Fibroblast of pulmonary artery (primary cell): Measurements from ENCODE around the gene AOPEP.
"Not testable (repeated sequence)": the region's sequence is repeated elsewhere in the genome, so short reads cannot be mapped to it uniquely, and the experiment has no call there.

ENCODE experiments used
- DNase-seq: peaks from one replicate; pipeline ENCODE4 v3.0.0-alpha.2; 2010; ENCODE audit warnings: low read depth
- H3K4me3 ChIP-seq: replicated peaks from 2 replicates; pipeline ENCODE4 v1.5.1; 2011; ENCODE audit warnings: low read depth, mild to moderate bottlenecking, control low read depth, low read length, moderate library complexity
- TF ChIP-seq, protein P1 (sequence below): IDR thresholded peaks from 2 replicates; pipeline ENCODE4 v1.5.1; 2011; ENCODE audit warnings: mild to moderate bottlenecking, control low read depth, low read length, inconsistent platforms; ENCODE audit errors: missing control alignments

Gene AOPEP

DNA sequence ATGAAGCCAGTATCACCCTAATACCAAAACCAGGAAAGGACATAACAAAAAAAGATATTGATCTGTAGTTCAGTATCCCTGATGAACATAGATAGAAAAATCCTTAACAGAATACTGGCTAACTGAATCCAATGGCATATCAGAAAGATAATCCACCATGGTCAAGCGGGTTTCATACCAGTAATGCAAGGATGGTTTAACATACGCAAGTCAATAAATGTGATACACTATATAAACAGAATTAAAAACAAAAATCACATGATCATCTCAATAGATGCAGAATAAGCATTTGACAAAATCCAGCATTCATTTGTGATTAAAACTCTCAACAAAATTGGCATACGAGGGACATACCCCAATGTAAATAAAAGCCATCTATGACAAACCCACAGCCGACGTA lies 110.9 kb downstream of the AOPEP start:
- no peak for DNase-seq
- TF ChIP-seq, protein P1, sequence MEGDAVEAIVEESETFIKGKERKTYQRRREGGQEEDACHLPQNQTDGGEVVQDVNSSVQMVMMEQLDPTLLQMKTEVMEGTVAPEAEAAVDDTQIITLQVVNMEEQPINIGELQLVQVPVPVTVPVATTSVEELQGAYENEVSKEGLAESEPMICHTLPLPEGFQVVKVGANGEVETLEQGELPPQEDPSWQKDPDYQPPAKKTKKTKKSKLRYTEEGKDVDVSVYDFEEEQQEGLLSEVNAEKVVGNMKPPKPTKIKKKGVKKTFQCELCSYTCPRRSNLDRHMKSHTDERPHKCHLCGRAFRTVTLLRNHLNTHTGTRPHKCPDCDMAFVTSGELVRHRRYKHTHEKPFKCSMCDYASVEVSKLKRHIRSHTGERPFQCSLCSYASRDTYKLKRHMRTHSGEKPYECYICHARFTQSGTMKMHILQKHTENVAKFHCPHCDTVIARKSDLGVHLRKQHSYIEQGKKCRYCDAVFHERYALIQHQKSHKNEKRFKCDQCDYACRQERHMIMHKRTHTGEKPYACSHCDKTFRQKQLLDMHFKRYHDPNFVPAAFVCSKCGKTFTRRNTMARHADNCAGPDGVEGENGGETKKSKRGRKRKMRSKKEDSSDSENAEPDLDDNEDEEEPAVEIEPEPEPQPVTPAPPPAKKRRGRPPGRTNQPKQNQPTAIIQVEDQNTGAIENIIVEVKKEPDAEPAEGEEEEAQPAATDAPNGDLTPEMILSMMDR = no peak
- H3K4me3 ChIP-seq = no peak overlapping the region

DNA sequence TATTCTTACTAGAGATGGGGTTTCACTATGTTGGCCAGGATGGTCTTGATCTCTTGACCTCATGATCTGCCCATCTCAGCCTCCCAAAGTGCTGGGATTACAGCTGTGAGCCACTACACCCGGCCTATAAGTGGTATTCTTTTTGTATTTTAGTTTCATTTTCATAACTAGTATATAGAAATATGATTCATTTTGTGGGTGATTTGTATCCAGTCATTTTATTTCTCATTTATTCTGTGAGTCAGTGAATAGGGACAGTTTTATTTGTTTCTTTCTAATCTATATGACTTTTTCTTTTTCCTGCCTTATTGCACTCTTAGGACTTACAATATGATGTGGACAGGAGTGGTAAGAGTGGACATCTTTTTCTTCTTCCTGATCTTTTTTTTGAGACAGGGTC lies 112.9 kb downstream of the AOPEP start:
- TF ChIP-seq, protein P1 = no peak
- no peak for DNase-seq

DNA sequence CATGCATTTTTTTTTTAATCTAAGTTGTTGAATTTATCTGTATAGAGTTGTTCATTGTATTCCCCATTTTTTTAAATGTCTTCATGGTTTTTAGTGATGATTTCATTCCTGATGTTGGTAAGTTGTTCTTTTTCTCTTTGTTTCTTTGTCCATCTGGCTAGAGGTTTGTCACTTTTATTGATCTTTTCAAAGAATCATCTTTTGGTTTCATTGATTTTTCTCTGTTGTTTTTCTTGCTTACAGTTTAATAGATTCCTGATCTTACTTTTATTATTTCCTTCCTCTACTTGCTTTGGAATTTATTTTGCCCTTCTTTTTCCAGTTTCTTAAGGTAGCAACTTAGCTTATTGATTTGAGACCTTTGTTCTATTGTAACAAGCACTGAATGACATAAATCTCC lies 114.2 kb downstream of the AOPEP start:
- no peak overlapping the region for H3K4me3 ChIP-seq
- TF ChIP-seq, protein P1 = no peak
- DNase-seq = no peak

More for the DNA sequence above, 112.9 kb downstream of the AOPEP start:
- H3K4me3 ChIP-seq = no peak overlapping the region

DNA sequence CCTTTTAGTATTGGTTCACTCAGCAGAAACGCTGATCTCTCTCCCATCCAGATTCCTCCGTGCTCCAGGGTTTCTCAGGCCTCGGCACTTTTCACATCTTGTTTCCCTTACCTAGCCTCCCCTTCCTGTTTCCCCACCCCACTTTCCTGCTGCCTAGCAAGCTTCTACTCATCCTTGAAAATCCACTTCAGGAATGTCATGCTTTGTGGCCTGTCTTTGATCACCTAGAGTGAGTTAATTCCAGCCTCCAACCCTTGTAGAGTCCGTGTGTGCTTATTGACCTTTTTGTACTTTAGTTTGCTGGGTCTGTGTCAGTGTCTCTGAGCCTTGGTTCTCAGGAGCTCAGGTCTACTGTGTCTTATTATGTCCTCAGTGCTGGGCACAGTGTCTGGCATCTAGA lies 116.6 kb downstream of the AOPEP start:
- no peak overlapping the region for H3K4me3 ChIP-seq
- TF ChIP-seq, protein P1 = no peak
- DNase-seq = no peak

DNA sequence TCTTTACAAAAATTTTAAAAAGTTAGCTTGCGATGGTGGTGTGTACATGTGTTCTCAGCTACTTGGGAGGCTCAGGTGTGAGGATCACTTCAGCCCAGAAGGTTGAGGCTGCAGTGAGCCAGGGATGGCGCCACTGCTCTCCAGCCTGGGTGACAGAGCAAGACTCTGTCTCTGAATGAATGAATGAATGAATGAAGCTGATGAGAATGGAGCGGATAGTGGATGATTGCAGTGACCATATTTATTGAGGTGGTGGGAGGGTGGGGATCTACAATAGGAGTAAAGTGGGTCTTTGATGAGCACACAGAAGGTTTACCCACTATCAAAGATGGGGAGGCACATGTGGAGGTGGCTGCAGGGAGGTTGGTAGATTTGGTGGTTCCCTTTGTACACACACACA lies 120.2 kb downstream of the AOPEP start:
- DNase-seq = no peak
- H3K4me3 ChIP-seq = no peak overlapping the region
- TF ChIP-seq, protein P1 = no peak

DNA sequence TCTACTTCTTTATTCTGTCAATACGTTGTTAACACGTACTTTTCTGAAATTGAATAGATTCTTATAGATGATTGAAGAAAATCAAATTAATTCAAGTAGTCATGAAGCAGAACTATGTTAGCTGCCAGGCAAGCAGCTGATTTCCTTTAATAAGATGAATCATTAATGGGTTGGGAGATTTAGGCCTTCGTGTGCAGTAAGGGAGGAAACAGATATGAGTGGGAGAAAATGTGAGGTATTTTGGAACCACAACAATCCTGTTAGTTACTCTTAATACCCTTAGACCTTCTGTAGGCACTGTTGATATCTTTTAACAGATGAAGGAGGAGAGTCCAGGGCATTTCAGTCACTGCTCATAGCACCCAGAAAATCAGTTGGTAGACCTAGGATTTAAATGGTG lies 121.0 kb downstream of the AOPEP start:
- TF ChIP-seq, protein P1 = no peak
- peak; percentile 88 for DNase-seq
- no peak overlapping the region for H3K4me3 ChIP-seq

DNA sequence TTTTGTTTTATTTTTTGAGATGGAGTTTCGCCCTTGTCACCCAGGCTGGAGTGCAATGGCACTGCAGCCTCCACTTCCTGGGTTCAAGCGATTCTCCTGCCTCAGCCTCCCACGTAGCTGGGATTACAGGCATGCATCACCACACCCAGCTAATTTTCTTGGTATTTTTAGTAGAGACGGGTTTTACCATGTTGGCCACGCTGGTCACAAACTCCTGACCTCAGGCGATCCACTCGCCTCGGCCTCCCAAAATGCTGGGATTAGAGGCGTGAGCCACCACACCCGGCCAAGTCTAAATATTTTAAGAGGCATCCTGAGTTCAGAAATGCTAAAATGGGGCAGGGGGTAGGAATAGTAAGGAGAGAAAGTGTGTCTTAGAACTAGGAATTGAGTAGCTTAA lies 122.3 kb downstream of the AOPEP start:
- DNase-seq, H3K4me3 ChIP-seq: not testable (repeated sequence)
